HEK293 (cell line): ENCODE data around the gene EXD1.

Source experiments
- CTCF ChIA-PET: fragments of 350-600 bp; formaldehyde crosslinking; extraction: SDS; loops from one replicate; lab custom pipeline; 2021; ENCODE audit warnings: antibody characterized with exemption; lab: Yijun Ruan, JAX
- POLR2A ChIA-PET: fragments of 300-600 bp; formaldehyde crosslinking; extraction: SDS; loops from one replicate; lab custom pipeline; 2020; ENCODE audit warnings: antibody characterized with exemption, inconsistent platforms; lab: Yijun Ruan, JAX
- H3K27ac ChIP-seq: fragments of 200-500 bp; sonication (Bioruptor generic); 2 replicates; pipeline ENCODE4 v1.5.1; 2014; ENCODE audit warnings: low read depth, low read length, control low read depth, inconsistent platforms; ENCODE audit errors: extremely low read depth
- H3K36me3 ChIP-seq, 2 experiments: fragments of 200-500 bp in 1 of 2; sonication (Bioruptor generic) in 1 of 2; 1 replicate in 1 of 2; 2 replicates in 1 of 2; pipeline ENCODE4 v1.5.1; 2014 to 2017; ENCODE audit warnings: inconsistent platforms in 2 of 2, low read length in 2 of 2; ENCODE audit not compliant: control insufficient read depth in 2 of 2, insufficient read depth in 1 of 2
- H3K4me1 ChIP-seq: fragments of 200-500 bp; sonication (Bioruptor generic); 2 replicates; pipeline ENCODE4 v1.5.1; 2014; ENCODE audit warnings: mild to moderate bottlenecking, low read length, inconsistent platforms; ENCODE audit not compliant: control insufficient read depth, insufficient read depth
- H3K4me3 ChIP-seq: 2 replicates; pipeline ENCODE4 v1.5.1; 2011; ENCODE audit warnings: low read depth, mild to moderate bottlenecking, control low read depth, low read length, moderate library complexity
- H3K9me3 ChIP-seq: fragments of 200-500 bp; sonication (Bioruptor generic); 2 replicates; pipeline ENCODE4 v1.5.1; 2014; ENCODE audit warnings: low read depth, low read length, inconsistent platforms; ENCODE audit not compliant: control insufficient read depth, insufficient read depth
- BCL11A ChIP-seq: fragments of 450-650 bp; formaldehyde crosslinking; IDR thresholded peaks from 2 replicates; pipeline ENCODE4 v1.5.1; 2016; ENCODE audit warnings: low read depth, missing biosample characterization, missing genetic modification characterization
- EGR2 ChIP-seq: fragments of 450-650 bp; formaldehyde crosslinking; IDR thresholded peaks from 2 replicates; pipeline ENCODE4 v1.5.1; 2016; ENCODE audit warnings: low read depth, missing biosample characterization, missing genetic modification characterization
- KLF16 ChIP-seq: fragments of 450-650 bp; formaldehyde crosslinking; IDR thresholded peaks from 2 replicates; pipeline ENCODE4 v1.5.1; 2017; ENCODE audit warnings: missing biosample characterization, missing genetic modification characterization
- KLF7 ChIP-seq: fragments of 450-650 bp; formaldehyde crosslinking; IDR thresholded peaks from 2 replicates; pipeline ENCODE4 v1.5.1; 2016; ENCODE audit warnings: missing biosample characterization, missing genetic modification characterization, borderline replicate concordance
- KLF9 ChIP-seq: fragments of 450-650 bp; formaldehyde crosslinking; IDR thresholded peaks from 2 replicates; pipeline ENCODE4 v1.5.1; 2016; ENCODE audit warnings: missing biosample characterization, missing genetic modification characterization, low read depth
- OSR2 ChIP-seq: fragments of 450-650 bp; formaldehyde crosslinking; IDR thresholded peaks from 2 replicates; pipeline ENCODE4 v1.5.1; 2016; ENCODE audit warnings: missing biosample characterization, missing genetic modification characterization
- PRDM1 ChIP-seq: fragments of 450-650 bp; formaldehyde crosslinking; IDR thresholded peaks from 2 replicates; pipeline ENCODE4; 2016; ENCODE audit warnings: missing biosample characterization, missing genetic modification characterization
- REPIN1 ChIP-seq: fragments of 450-650 bp; formaldehyde crosslinking; IDR thresholded peaks from 2 replicates; pipeline ENCODE4 v1.5.1; 2017; ENCODE audit warnings: missing biosample characterization, missing genetic modification characterization, low read depth
- SP7 ChIP-seq: fragments of 450-650 bp; formaldehyde crosslinking; IDR thresholded peaks from 2 replicates; pipeline ENCODE4 v1.5.1; 2016; ENCODE audit warnings: missing biosample characterization, missing genetic modification characterization
- ZBTB20 ChIP-seq: fragments of 450-650 bp; formaldehyde crosslinking; IDR thresholded peaks from 2 replicates; pipeline ENCODE4 v1.5.1; 2016; ENCODE audit warnings: missing biosample characterization, missing genetic modification characterization
- ZFHX2 ChIP-seq: fragments of 450-650 bp; formaldehyde crosslinking; conservative IDR thresholded peaks from 2 replicates; pipeline ENCODE4 v1.5.1; 2016; ENCODE audit warnings: missing biosample characterization, missing genetic modification characterization
- ZIC2 ChIP-seq: fragments of 450-650 bp; formaldehyde crosslinking; IDR thresholded peaks from 2 replicates; pipeline ENCODE4 v1.5.1; 2016; ENCODE audit warnings: missing biosample characterization, missing genetic modification characterization
- ZNF132 ChIP-seq: fragments of 450-650 bp; formaldehyde crosslinking; IDR thresholded peaks from 2 replicates; pipeline ENCODE4 v1.5.1; 2017; ENCODE audit warnings: missing biosample characterization, missing genetic modification characterization, borderline replicate concordance
- ZNF239 ChIP-seq: fragments of 450-650 bp; formaldehyde crosslinking; IDR thresholded peaks from 2 replicates; pipeline ENCODE4 v1.5.1; 2016; ENCODE audit warnings: missing biosample characterization, missing genetic modification characterization
- ZNF266 ChIP-seq: fragments of 450-650 bp; formaldehyde crosslinking; IDR thresholded peaks from 2 replicates; pipeline ENCODE4 v1.5.1; 2016; ENCODE audit warnings: missing biosample characterization, missing genetic modification characterization, low read depth
- ZNF302 ChIP-seq: fragments of 450-650 bp; formaldehyde crosslinking; IDR thresholded peaks from 2 replicates; pipeline ENCODE4 v1.5.1; 2016; ENCODE audit warnings: missing biosample characterization, missing genetic modification characterization, low read depth
- ZNF394 ChIP-seq: fragments of 450-650 bp; formaldehyde crosslinking; IDR thresholded peaks from 2 replicates; pipeline ENCODE4 v1.5.1; 2016; ENCODE audit warnings: missing biosample characterization, missing genetic modification characterization, mild to moderate bottlenecking, moderate library complexity, borderline replicate concordance
- ZNF426 ChIP-seq: fragments of 450-650 bp; formaldehyde crosslinking; IDR thresholded peaks from 2 replicates; pipeline ENCODE4 v1.5.1; 2017; ENCODE audit warnings: missing biosample characterization, missing genetic modification characterization, mild to moderate bottlenecking, inconsistent platforms, moderate library complexity
- ZNF558 ChIP-seq: fragments of 450-650 bp; formaldehyde crosslinking; IDR thresholded peaks from 2 replicates; pipeline ENCODE4 v1.5.1; 2016; ENCODE audit warnings: missing biosample characterization, missing genetic modification characterization
- ZNF837 ChIP-seq: fragments of 450-650 bp; formaldehyde crosslinking; IDR thresholded peaks from 2 replicates; pipeline ENCODE4 v1.5.1; 2016; ENCODE audit warnings: missing biosample characterization, missing genetic modification characterization
- TF ChIP-seq, protein P1 (sequence below): fragments of 450-650 bp; formaldehyde crosslinking; IDR thresholded peaks from 2 replicates; pipeline ENCODE4 v1.5.1; 2017; ENCODE audit warnings: missing biosample characterization, missing genetic modification characterization
- TF ChIP-seq, protein P2 (sequence below): fragments of 450-650 bp; formaldehyde crosslinking; IDR thresholded peaks from 2 replicates; pipeline ENCODE4 v1.5.1; 2017; ENCODE audit warnings: missing biosample characterization, mild to moderate bottlenecking, missing genetic modification characterization, moderate library complexity
- TF ChIP-seq, protein P3 (sequence below): fragments of 450-650 bp; formaldehyde crosslinking; IDR thresholded peaks from 2 replicates; pipeline ENCODE4 v1.5.1; 2017; ENCODE audit warnings: missing biosample characterization, missing genetic modification characterization
- TF ChIP-seq, protein P4 (sequence below): fragments of 450-650 bp; formaldehyde crosslinking; conservative IDR thresholded peaks from 2 replicates; pipeline ENCODE4 v1.5.1; 2016; ENCODE audit warnings: low read depth, missing biosample characterization, missing genetic modification characterization

The EXD1 gene

DNA sequence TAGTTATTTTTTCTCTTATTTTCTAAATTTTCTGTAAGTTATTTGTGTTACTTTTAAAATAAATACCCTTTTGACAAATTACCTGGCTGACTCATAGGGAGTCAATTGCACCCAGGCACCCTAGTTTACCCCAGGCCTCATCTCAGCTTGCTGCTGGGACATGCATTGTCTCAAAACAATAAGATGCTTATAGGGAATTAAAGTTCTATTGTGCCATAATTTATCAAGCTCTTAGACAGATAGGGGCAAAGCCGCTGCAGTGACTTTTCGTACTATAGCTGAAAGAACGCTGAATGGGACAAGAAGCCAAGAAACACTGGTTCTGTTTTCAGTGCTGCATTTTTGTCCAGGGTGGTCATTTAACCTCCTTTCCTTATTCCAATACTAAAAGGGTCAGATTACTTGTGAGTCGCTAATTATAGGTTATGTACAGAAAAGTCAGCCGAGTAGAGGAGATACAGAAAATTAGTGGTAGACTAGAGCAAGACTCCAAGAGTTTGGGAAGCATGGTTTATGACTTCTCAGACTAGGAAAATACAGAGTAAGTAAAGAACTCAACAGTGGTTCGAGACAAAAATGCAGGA is 50.3 kb downstream of the EXD1 start:
- CTCF ChIA-PET: interaction anchor here (1.5 kb wide), 1 partner anchor 276 kb away, joined by 3 read pairs; no protein-coding TSS in a partner anchor
- H3K9me3 ChIP-seq: no peaks in the 10 kb centered on the region
- no peak overlapping the region for H3K4me3 ChIP-seq
- H3K27ac ChIP-seq: no peak overlapping the region
- peak; percentile 95 for TF ChIP-seq SP7 (tag by site-specific recombination)
- TF ChIP-seq KLF16 (tag by site-specific recombination): no peak
- no peaks in the 10 kb centered on the region for H3K36me3 ChIP-seq
- POLR2A ChIA-PET: no interaction called here
- H3K4me1 ChIP-seq: no peaks in the 10 kb centered on the region

DNA sequence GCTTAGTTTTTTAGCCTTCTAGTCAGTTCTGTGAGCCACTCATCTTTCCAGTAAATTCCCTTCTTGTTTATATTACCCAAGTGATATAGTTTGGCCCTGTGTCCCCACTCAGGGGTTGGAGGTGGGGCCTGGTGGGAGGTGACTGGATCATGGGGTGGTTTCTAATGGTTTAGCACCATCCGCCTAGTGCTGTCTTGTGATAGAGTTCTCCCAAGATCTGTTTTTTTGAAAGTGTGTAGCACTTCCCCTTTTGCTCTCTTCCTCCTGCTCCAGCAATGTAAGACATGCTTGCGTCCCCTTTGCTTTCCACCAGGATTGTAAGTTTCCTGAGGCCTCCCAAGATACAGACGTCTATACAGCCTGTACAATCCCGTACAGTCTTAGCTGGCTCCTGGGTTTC is 60.8 kb downstream of the EXD1 start:
- ChIA-PET CTCF (no interaction called here), POLR2A (no interaction called here)
- H3K4me3 ChIP-seq: no peak overlapping the region
- H3K9me3 ChIP-seq: no peaks in the 10 kb centered on the region
- no peaks in the 10 kb centered on the region for H3K4me1 ChIP-seq
- no peaks in the 10 kb centered on the region for H3K36me3 ChIP-seq
- TF ChIP-seq ZNF394 (no peak), ZNF426 (no peak), ZNF837 (tag by site-specific recombination) (no peak), ZNF266 (tag by site-specific recombination) (no peak), KLF7 (tag by site-specific recombination) (no peak), ZNF239 (tag by site-specific recombination) (no peak), ZFHX2 (no peak), REPIN1 (tag by site-specific recombination) (no peak), OSR2 (no peak), ZNF558 (tag by site-specific recombination) (no peak), ZNF302 (no peak), ZIC2 (tag by site-specific recombination) (no peak), KLF9 (tag by site-specific recombination) (no peak), BCL11A (tag by site-specific recombination) (no peak)
- TF ChIP-seq, protein P1, sequence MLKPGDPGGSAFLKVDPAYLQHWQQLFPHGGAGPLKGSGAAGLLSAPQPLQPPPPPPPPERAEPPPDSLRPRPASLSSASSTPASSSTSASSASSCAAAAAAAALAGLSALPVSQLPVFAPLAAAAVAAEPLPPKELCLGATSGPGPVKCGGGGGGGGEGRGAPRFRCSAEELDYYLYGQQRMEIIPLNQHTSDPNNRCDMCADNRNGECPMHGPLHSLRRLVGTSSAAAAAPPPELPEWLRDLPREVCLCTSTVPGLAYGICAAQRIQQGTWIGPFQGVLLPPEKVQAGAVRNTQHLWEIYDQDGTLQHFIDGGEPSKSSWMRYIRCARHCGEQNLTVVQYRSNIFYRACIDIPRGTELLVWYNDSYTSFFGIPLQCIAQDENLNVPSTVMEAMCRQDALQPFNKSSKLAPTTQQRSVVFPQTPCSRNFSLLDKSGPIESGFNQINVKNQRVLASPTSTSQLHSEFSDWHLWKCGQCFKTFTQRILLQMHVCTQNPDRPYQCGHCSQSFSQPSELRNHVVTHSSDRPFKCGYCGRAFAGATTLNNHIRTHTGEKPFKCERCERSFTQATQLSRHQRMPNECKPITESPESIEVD: no peak
- TF ChIP-seq, protein P2, sequence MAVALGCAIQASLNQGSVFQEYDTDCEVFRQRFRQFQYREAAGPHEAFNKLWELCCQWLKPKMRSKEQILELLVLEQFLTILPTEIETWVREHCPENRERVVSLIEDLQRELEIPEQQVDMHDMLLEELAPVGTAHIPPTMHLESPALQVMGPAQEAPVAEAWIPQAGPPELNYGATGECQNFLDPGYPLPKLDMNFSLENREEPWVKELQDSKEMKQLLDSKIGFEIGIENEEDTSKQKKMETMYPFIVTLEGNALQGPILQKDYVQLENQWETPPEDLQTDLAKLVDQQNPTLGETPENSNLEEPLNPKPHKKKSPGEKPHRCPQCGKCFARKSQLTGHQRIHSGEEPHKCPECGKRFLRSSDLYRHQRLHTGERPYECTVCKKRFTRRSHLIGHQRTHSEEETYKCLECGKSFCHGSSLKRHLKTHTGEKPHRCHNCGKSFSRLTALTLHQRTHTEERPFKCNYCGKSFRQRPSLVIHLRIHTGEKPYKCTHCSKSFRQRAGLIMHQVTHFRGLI (tag by site-specific recombination): no peak
- H3K27ac ChIP-seq: no peak overlapping the region

DNA sequence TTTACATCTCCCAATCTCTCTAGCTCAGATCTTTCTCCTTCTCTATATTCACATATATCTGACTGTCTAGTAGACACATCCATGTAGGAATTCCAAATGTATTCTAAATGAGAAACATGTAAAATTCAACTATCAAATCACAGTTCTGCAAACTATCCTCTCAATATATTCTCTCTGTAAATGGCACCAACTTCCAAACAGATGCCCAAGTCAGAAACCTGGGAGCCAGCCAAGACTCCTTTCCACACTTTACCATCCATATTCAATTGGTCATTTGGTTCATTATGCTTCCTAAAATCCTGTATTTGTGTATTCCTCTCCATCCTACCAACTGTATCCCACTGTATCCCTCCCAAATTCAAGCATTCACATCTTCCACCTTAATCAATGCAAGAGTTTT is 61.5 kb downstream of the EXD1 start:
- no peaks in the 10 kb centered on the region for H3K4me1 ChIP-seq
- CTCF ChIA-PET: no interaction called here
- no peak overlapping the region for H3K27ac ChIP-seq
- POLR2A ChIA-PET: no interaction called here
- no peaks in the 10 kb centered on the region for H3K36me3 ChIP-seq
- no peak overlapping the region for H3K4me3 ChIP-seq
- no peaks in the 10 kb centered on the region for H3K9me3 ChIP-seq
- no peak for TF ChIP-seq ZBTB20 (tag by site-specific recombination)
- no peak for TF ChIP-seq KLF16 (tag by site-specific recombination)
- TF ChIP-seq, protein P3, sequence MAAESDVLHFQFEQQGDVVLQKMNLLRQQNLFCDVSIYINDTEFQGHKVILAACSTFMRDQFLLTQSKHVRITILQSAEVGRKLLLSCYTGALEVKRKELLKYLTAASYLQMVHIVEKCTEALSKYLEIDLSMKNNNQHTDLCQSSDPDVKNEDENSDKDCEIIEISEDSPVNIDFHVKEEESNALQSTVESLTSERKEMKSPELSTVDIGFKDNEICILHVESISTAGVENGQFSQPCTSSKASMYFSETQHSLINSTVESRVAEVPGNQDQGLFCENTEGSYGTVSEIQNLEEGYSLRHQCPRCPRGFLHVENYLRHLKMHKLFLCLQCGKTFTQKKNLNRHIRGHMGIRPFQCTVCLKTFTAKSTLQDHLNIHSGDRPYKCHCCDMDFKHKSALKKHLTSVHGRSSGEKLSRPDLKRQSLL (tag by site-specific recombination): no peak
- TF ChIP-seq ZNF132 (tag by site-specific recombination): no peak
- TF ChIP-seq, protein P4, sequence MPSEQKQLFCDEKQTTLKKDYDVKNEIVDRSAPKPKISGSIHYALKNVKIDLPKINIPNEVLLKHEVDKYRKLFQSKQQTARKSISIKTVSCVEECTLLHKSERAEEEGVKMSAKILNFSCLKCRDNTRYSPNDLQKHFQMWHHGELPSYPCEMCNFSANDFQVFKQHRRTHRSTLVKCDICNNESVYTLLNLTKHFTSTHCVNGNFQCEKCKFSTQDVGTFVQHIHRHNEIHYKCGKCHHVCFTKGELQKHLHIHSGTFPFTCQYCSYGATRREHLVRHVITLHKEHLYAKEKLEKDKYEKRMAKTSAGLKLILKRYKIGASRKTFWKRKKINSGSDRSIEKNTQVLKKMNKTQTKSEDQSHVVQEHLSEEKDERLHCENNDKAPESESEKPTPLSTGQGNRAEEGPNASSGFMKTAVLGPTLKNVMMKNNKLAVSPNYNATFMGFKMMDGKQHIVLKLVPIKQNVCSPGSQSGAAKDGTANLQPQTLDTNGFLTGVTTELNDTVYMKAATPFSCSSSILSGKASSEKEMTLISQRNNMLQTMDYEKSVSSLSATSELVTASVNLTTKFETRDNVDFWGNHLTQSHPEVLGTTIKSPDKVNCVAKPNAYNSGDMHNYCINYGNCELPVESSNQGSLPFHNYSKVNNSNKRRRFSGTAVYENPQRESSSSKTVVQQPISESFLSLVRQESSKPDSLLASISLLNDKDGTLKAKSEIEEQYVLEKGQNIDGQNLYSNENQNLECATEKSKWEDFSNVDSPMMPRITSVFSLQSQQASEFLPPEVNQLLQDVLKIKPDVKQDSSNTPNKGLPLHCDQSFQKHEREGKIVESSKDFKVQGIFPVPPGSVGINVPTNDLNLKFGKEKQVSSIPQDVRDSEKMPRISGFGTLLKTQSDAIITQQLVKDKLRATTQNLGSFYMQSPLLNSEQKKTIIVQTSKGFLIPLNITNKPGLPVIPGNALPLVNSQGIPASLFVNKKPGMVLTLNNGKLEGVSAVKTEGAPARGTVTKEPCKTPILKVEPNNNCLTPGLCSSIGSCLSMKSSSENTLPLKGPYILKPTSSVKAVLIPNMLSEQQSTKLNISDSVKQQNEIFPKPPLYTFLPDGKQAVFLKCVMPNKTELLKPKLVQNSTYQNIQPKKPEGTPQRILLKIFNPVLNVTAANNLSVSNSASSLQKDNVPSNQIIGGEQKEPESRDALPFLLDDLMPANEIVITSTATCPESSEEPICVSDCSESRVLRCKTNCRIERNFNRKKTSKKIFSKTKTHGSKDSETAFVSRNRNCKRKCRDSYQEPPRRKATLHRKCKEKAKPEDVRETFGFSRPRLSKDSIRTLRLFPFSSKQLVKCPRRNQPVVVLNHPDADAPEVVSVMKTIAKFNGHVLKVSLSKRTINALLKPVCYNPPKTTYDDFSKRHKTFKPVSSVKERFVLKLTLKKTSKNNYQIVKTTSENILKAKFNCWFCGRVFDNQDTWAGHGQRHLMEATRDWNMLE (tag by site-specific recombination): no peak
- TF ChIP-seq EGR2: no peak
- no peak for TF ChIP-seq PRDM1
